ENCODE data around the gene EIF6. TPM values are rescaled to one million over a fixed set of nuclear protein-coding genes. Genes with fewer than 3 reads are reported as not detected.

The EIF6 gene
- total and polyA plus RNA-seq, 2 experiments from 2014 or later: 166 to 245 TPM

GRCh38 chr20:35297155-35297554 is 12.6 kb upstream of the EIF6 start:
- Histone ChIP-seq H3K36me3 (ENCODE audit: low read depth) (no peaks in the 10 kb centered on the region), H3K27ac (no peak overlapping the region), H3K9me2 (ENCODE audit: insufficient read depth) (no peaks in the 10 kb centered on the region), H3K9ac (no peak overlapping the region), H3K79me2 (ENCODE audit: insufficient read depth) (no peaks in the 10 kb centered on the region), H3K9me3 (ENCODE audit: low read depth) (no peaks in the 10 kb centered on the region), H3F3A (ENCODE audit: insufficient read depth) (peaks cover 6% of the 10 kb centered on the region; the same call in 1 of the 2 replicates), H3K4me2 (ENCODE audit: unreplicated experiment) (no peak overlapping the region), H2AFZ (peak overlapping the region; percentile 48; the same call in 1 of the 2 replicates), H3K4me3 (no peak overlapping the region), H3K27me3 (replicated peaks; ENCODE audit: insufficient read depth) (no peaks in the 10 kb centered on the region), H3K4me1 (ENCODE audit: insufficient read depth) (peaks cover 14% of the 10 kb centered on the region), H4K20me1 (ENCODE audit: insufficient read depth) (no peaks in the 10 kb centered on the region)
- TF ChIP-seq EZH2 (IDR thresholded peaks at IDR 0.05; ENCODE audit: insufficient read depth, poor library complexity, severe bottlenecking) (no peak), EZH2phosphoT487 (IDR thresholded peaks at IDR 0.05; ENCODE audit: insufficient read depth, low read depth) (no peak)
- in situ Hi-C loops (cut with MboI): no loop called here
- DNase-seq: no peak
- 52 to 55% methylated on average over 8 of the region's 8 CpGs for WGBS, 2 experiments (ENCODE audit: low coverage in 1 of 2, low lambda C conversion rate in 2 of 2, missing lambda C conversion rate in 2 of 2)

- Histone ChIP-seq H3K36me3 (ENCODE audit: low read depth) (no peaks in the 10 kb centered on the region), H3K27me3 (replicated peaks; ENCODE audit: insufficient read depth) (no peaks in the 10 kb centered on the region), H3K27ac (no peak overlapping the region), H3K79me2 (ENCODE audit: insufficient read depth) (no peaks in the 10 kb centered on the region), H3F3A (ENCODE audit: insufficient read depth) (no peaks in the 10 kb centered on the region), H4K20me1 (ENCODE audit: insufficient read depth) (no peaks in the 10 kb centered on the region), H3K4me2 (ENCODE audit: unreplicated experiment) (no peak overlapping the region), H3K9me3 (ENCODE audit: low read depth) (no peaks in the 10 kb centered on the region), H3K4me1 (ENCODE audit: insufficient read depth) (0 out of 2 replicates have a peak, but pooled peaks cover 9% of the 10 kb centered on the region), H3K9me2 (ENCODE audit: insufficient read depth) (no peaks in the 10 kb centered on the region), H3K4me3 (no peak overlapping the region), H3K9ac (no peak overlapping the region), H2AFZ (no peak overlapping the region)
- DNase-seq: no peak
- WGBS, 2 experiments (ENCODE audit: low coverage in 1 of 2, low lambda C conversion rate in 2 of 2, missing lambda C conversion rate in 2 of 2): 62 to 67% methylated on average over 9 of the region's 9 CpGs
- no peak for TF ChIP-seq EZH2 (IDR thresholded peaks at IDR 0.05; ENCODE audit: insufficient read depth, poor library complexity, severe bottlenecking)
- no peak for TF ChIP-seq EZH2phosphoT487 (IDR thresholded peaks at IDR 0.05; ENCODE audit: insufficient read depth, low read depth)
- in situ Hi-C loops (cut with MboI): no loop called here
These were observed 11.6 kb upstream of the EIF6 start for GRCh38 chr20:35296101-35296554.

- in situ Hi-C loops (cut with MboI): no loop called here
- TF ChIP-seq EZH2 (IDR thresholded peaks at IDR 0.05; ENCODE audit: insufficient read depth, poor library complexity, severe bottlenecking) (no peak), EZH2phosphoT487 (IDR thresholded peaks at IDR 0.05; ENCODE audit: insufficient read depth, low read depth) (no peak)
- no peak for DNase-seq
These were observed 11.1 kb upstream of the EIF6 start for GRCh38 chr20:35295674-35296073.

GRCh38 chr20:35295058-35295457 is 10.5 kb upstream of the EIF6 start:
- no peak overlapping the region for H3K9ac ChIP-seq
- H3K4me3 ChIP-seq: no peak overlapping the region
- H3K27ac ChIP-seq: no peak overlapping the region
- no peak overlapping the region for H3K4me2 ChIP-seq (ENCODE audit: unreplicated experiment)
- H4K20me1 ChIP-seq (ENCODE audit: insufficient read depth): no peaks in the 10 kb centered on the region
- 0 out of 2 replicates have a peak, but pooled peaks cover 9% of the 10 kb centered on the region for H3K4me1 ChIP-seq (ENCODE audit: insufficient read depth)
- DNase-seq: no peak
- H3K9me3 ChIP-seq (ENCODE audit: low read depth): no peaks in the 10 kb centered on the region
- H3F3A ChIP-seq (ENCODE audit: insufficient read depth): no peaks in the 10 kb centered on the region
- in situ Hi-C loops (cut with MboI): no loop called here
- TF ChIP-seq EZH2 (IDR thresholded peaks at IDR 0.05; ENCODE audit: insufficient read depth, poor library complexity, severe bottlenecking) (no peak), EZH2phosphoT487 (IDR thresholded peaks at IDR 0.05; ENCODE audit: insufficient read depth, low read depth) (no peak)
- H2AFZ ChIP-seq: no peak overlapping the region
- WGBS, 2 experiments (ENCODE audit: low coverage in 1 of 2, low lambda C conversion rate in 2 of 2, missing lambda C conversion rate in 2 of 2): 57 to 78% methylated on average over 7 to 8 of the region's 8 CpGs
- no peaks in the 10 kb centered on the region for H3K36me3 ChIP-seq (ENCODE audit: low read depth)
- H3K9me2 ChIP-seq (ENCODE audit: insufficient read depth): no peaks in the 10 kb centered on the region
- no peaks in the 10 kb centered on the region for H3K27me3 ChIP-seq (replicated peaks; ENCODE audit: insufficient read depth)
- no peaks in the 10 kb centered on the region for H3K79me2 ChIP-seq (ENCODE audit: insufficient read depth)

More at GRCh38 chr20:35295674-35296073, 11.1 kb upstream of the EIF6 start:
- Histone ChIP-seq H2AFZ (no peak overlapping the region), H3K27me3 (replicated peaks; ENCODE audit: insufficient read depth) (no peaks in the 10 kb centered on the region), H3K4me1 (ENCODE audit: insufficient read depth) (0 out of 2 replicates have a peak, but pooled peaks cover 9% of the 10 kb centered on the region), H3K36me3 (ENCODE audit: low read depth) (no peaks in the 10 kb centered on the region), H4K20me1 (ENCODE audit: insufficient read depth) (no peaks in the 10 kb centered on the region), H3K9ac (no peak overlapping the region), H3F3A (ENCODE audit: insufficient read depth) (no peaks in the 10 kb centered on the region), H3K4me3 (no peak overlapping the region), H3K9me2 (ENCODE audit: insufficient read depth) (no peaks in the 10 kb centered on the region), H3K79me2 (ENCODE audit: insufficient read depth) (no peaks in the 10 kb centered on the region), H3K9me3 (ENCODE audit: low read depth) (no peaks in the 10 kb centered on the region), H3K4me2 (ENCODE audit: unreplicated experiment) (no peak overlapping the region), H3K27ac (no peak overlapping the region)
- WGBS, 2 experiments (ENCODE audit: low coverage in 1 of 2, low lambda C conversion rate in 2 of 2, missing lambda C conversion rate in 2 of 2): 79 to 85% methylated on average over 8 of the region's 8 CpGs
